ENCODE results near the gene SLBP. TPM values are rescaled to one million over a fixed set of nuclear protein-coding genes. Genes with fewer than 3 reads are reported as not detected.

Gene SLBP
- total RNA-seq, 1 donor from 2014 or later, result 23.5 TPM

DNA sequence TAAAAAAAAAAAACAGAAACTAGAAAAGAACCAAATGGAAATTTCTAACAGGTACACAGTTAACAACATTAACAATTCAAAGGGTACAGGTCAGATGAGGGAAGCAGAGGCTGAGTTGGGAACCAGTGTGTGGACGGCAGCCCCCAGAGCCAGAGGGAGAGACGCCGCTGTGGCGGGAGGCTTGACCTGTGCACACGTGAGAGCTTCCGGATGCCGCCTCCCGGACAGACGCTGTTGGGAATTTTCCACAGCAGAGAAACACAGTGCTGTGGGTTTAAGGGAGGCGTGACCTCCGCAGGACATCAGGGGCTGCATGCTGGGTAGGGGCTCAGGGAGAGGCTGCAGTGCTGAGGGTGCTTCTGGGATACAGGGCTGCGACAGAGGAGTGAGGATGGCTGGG is 31.4 kb upstream of the SLBP start:
- H3K36me3 ChIP-seq (ENCODE audit: control insufficient read depth in 3 of 3, insufficient read depth in 3 of 3, low read length in 3 of 3), result peaks cover 4 to 18% (median 15%) of the 10 kb centered on the region in 3 donors
- H3K4me1 ChIP-seq (ENCODE audit: control insufficient read depth in 3 of 3, insufficient read depth in 3 of 3, low read length in 3 of 3), result peaks cover 0 to 4% (median 0%) of the 10 kb centered on the region in 3 donors
- H3K27ac ChIP-seq (ENCODE audit: low read depth, low read length), result no peak overlapping the region
- H3K9ac ChIP-seq (ENCODE audit: low read depth in 1 of 3, low read length in 3 of 3), result no peak overlapping the region
- peaks cover 0 to 4% (median 4%) of the 10 kb centered on the region in 3 donors for H3K27me3 ChIP-seq (ENCODE audit: control insufficient read depth in 3 of 3, insufficient read depth in 3 of 3, low read length in 3 of 3)
- H3K9me3 ChIP-seq (ENCODE audit: control insufficient read depth in 3 of 3, low read length in 3 of 3), result no peaks in the 10 kb centered on the region
- no peak overlapping the region for H3K4me3 ChIP-seq (ENCODE audit: low read length in 3 of 3)

DNA sequence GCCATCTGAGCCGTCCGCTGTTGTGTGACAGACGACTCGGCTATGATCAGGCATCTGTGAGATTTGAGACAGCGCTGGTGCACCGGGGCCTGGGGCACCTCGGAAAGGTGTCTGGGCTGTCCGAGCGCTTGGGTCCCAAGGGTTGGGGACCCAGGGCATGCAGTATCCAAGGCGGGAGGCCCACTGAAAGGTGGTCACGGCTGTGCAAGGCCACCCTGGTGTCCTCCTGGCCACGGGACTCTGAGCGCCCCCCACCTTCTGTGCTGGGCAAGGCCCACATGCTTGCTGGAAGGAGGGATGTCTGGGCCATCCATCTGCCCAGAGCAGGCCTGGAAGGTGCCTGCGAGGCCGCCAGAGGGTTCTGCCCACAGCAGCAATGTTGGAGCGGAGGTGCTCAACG is 29.1 kb upstream of the SLBP start:
- H3K27me3 ChIP-seq (ENCODE audit: control insufficient read depth in 3 of 3, insufficient read depth in 3 of 3, low read length in 3 of 3), result no peaks in the 10 kb centered on the region
- H3K27ac ChIP-seq (ENCODE audit: low read depth, low read length), result no peak overlapping the region
- no peak overlapping the region for H3K9ac ChIP-seq (ENCODE audit: low read depth in 1 of 3, low read length in 3 of 3)
- H3K4me3 ChIP-seq (ENCODE audit: low read length in 3 of 3), result no peak overlapping the region
- H3K9me3 ChIP-seq (ENCODE audit: control insufficient read depth in 3 of 3, low read length in 3 of 3), result peaks cover 0 to 4% (median 0%) of the 10 kb centered on the region in 3 donors
- no peaks in the 10 kb centered on the region for H3K4me1 ChIP-seq (ENCODE audit: control insufficient read depth in 3 of 3, insufficient read depth in 3 of 3, low read length in 3 of 3)
- H3K36me3 ChIP-seq (ENCODE audit: control insufficient read depth in 3 of 3, insufficient read depth in 3 of 3, low read length in 3 of 3), result peaks cover 13 to 36% (median 31%) of the 10 kb centered on the region in 3 donors

DNA sequence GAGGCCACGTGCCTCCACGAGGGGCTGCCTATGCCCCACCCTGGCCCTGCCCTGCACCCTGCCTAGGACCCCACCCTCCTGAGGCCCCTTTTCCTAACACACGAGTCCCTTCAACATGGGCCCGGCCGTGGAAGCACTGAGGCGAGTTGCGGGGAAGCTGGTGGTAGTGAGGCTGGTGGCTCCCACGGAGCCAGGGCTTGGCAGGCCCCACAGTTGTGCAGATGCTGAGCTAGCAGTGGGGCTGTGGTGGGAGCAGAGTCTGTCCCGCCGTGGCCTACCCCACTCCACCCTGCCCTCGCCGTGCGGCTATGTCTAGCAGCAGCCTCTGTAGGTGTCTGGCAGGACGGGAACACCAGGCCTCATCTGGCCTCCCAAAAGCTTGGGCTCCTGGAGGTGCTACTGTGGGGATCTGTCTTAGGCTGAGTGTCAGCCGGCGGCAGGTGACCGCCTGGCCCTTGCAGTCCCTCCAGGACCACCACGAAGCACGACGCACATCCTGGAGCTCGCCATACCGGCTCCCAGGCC is 28.0 kb upstream of the SLBP start:
- no peaks in the 10 kb centered on the region for H3K27me3 ChIP-seq (ENCODE audit: control insufficient read depth in 3 of 3, insufficient read depth in 3 of 3, low read length in 3 of 3)
- no peaks in the 10 kb centered on the region for H3K4me1 ChIP-seq (ENCODE audit: control insufficient read depth in 3 of 3, insufficient read depth in 3 of 3, low read length in 3 of 3)
- H3K9ac ChIP-seq (ENCODE audit: low read depth in 1 of 3, low read length in 3 of 3), result no peak overlapping the region
- H3K9me3 ChIP-seq (ENCODE audit: control insufficient read depth in 3 of 3, low read length in 3 of 3), result peaks cover 0 to 4% (median 0%) of the 10 kb centered on the region in 3 donors
- no peak overlapping the region for H3K27ac ChIP-seq (ENCODE audit: low read depth, low read length)
- H3K36me3 ChIP-seq (ENCODE audit: control insufficient read depth in 3 of 3, insufficient read depth in 3 of 3, low read length in 3 of 3), result peaks cover 13 to 40% (median 31%) of the 10 kb centered on the region in 3 donors
- H3K4me3 ChIP-seq (ENCODE audit: low read length in 3 of 3), result no peak overlapping the region

DNA sequence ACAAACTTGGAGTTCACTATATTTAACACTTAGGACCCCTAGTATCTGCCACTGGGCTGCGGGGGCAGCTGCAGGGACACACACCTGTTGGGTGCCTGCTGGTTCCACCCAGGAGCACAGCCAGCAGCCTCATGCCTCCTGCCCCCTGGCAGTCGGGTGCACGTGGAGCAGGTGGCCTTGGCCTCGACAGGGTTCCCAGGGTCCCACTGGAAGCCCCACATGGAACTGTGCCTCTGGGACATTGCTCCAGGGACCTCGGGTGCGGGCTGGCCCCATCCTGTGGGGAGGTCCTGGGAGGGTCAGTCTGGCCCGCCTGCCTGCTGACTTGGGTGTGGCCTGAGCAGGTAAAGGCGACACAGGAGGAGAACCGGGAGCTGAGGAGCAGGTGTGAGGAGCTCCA is 27.2 kb upstream of the SLBP start:
- H3K4me3 ChIP-seq (ENCODE audit: low read length in 3 of 3), result no peak overlapping the region
- H3K36me3 ChIP-seq (ENCODE audit: control insufficient read depth in 3 of 3, insufficient read depth in 3 of 3, low read length in 3 of 3), result peaks cover 16 to 40% (median 31%) of the 10 kb centered on the region in 3 donors
- H3K27me3 ChIP-seq (ENCODE audit: control insufficient read depth in 3 of 3, insufficient read depth in 3 of 3, low read length in 3 of 3), result no peaks in the 10 kb centered on the region
- no peaks in the 10 kb centered on the region for H3K4me1 ChIP-seq (ENCODE audit: control insufficient read depth in 3 of 3, insufficient read depth in 3 of 3, low read length in 3 of 3)
- peaks cover 0 to 4% (median 0%) of the 10 kb centered on the region in 3 donors for H3K9me3 ChIP-seq (ENCODE audit: control insufficient read depth in 3 of 3, low read length in 3 of 3)
- H3K27ac ChIP-seq (ENCODE audit: low read depth, low read length), result no peak overlapping the region
- no peak overlapping the region for H3K9ac ChIP-seq (ENCODE audit: low read depth in 1 of 3, low read length in 3 of 3)

- Histone ChIP-seq H3K4me3 (ENCODE audit: low read length in 3 of 3) (no peak overlapping the region), H3K4me1 (ENCODE audit: control insufficient read depth in 3 of 3, insufficient read depth in 3 of 3, low read length in 3 of 3) (no peaks in the 10 kb centered on the region), H3K27ac (ENCODE audit: low read depth, low read length) (no peak overlapping the region), H3K36me3 (ENCODE audit: control insufficient read depth in 3 of 3, insufficient read depth in 3 of 3, low read length in 3 of 3) (peaks cover 16 to 36% (median 31%) of the 10 kb centered on the region in 3 donors), H3K9me3 (ENCODE audit: control insufficient read depth in 3 of 3, low read length in 3 of 3) (peaks cover 0 to 4% (median 0%) of the 10 kb centered on the region in 3 donors), H3K27me3 (ENCODE audit: control insufficient read depth in 3 of 3, insufficient read depth in 3 of 3, low read length in 3 of 3) (no peaks in the 10 kb centered on the region), H3K9ac (ENCODE audit: low read depth in 1 of 3, low read length in 3 of 3) (no peak overlapping the region)
These were observed 26.3 kb upstream of the SLBP start for GRCh38 chr4:1738410-1738809.

DNA sequence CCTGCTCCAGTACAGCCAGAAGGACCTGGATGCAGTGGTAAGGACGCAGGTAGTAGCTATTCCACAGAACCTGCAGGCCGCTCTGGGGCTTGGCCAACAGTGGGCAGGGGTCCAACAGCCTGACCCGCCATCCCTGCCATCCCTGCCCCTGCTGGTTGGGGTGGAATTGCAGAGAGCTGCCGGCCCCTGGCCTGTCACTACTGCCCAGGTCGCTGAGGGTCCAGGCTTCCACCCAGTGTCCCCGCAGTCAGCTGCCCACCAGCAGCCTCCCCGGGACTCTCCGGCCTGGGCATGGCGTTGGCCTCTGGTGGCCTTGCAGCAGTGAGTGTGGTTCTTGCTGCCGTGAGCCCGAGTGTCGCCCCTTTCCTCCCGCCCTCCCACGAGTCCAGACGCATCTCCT is 25.5 kb upstream of the SLBP start:
- Histone ChIP-seq H3K4me1 (ENCODE audit: control insufficient read depth in 3 of 3, insufficient read depth in 3 of 3, low read length in 3 of 3) (no peaks in the 10 kb centered on the region), H3K36me3 (ENCODE audit: control insufficient read depth in 3 of 3, insufficient read depth in 3 of 3, low read length in 3 of 3) (peaks cover 16 to 37% (median 32%) of the 10 kb centered on the region in 3 donors), H3K4me3 (ENCODE audit: low read length in 3 of 3) (no peak overlapping the region), H3K9ac (ENCODE audit: low read depth in 1 of 3, low read length in 3 of 3) (no peak overlapping the region), H3K27ac (ENCODE audit: low read depth, low read length) (no peak overlapping the region), H3K9me3 (ENCODE audit: control insufficient read depth in 3 of 3, low read length in 3 of 3) (peaks cover 0 to 4% (median 0%) of the 10 kb centered on the region in 3 donors), H3K27me3 (ENCODE audit: control insufficient read depth in 3 of 3, insufficient read depth in 3 of 3, low read length in 3 of 3) (no peaks in the 10 kb centered on the region)

DNA sequence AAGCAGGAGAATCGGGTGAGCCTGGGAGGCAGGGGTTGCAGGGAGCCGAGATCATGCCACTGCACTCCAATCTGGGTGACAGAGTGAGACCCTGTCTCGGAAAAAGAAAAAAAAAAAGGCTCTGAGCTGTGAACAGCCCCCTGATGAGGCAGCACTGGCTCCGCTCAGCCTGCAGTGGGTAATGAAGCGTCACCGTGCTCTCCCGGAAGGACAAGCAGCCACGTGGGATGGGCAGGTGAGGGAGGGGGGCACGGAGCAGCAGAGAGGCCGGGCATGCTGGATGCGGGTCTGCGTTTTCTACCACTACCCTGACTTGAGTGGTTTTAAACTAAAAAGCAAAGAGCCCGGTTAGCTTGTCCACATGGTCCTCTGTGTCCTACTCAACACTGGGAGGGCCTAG is 24.7 kb upstream of the SLBP start:
- Histone ChIP-seq H3K36me3 (ENCODE audit: control insufficient read depth in 3 of 3, insufficient read depth in 3 of 3, low read length in 3 of 3) (peaks cover 21 to 37% (median 35%) of the 10 kb centered on the region in 3 donors), H3K27me3 (ENCODE audit: control insufficient read depth in 3 of 3, insufficient read depth in 3 of 3, low read length in 3 of 3) (no peaks in the 10 kb centered on the region), H3K4me3 (ENCODE audit: low read length in 3 of 3) (no peak overlapping the region), H3K4me1 (ENCODE audit: control insufficient read depth in 3 of 3, insufficient read depth in 3 of 3, low read length in 3 of 3) (no peaks in the 10 kb centered on the region), H3K27ac (ENCODE audit: low read depth, low read length) (no peak overlapping the region), H3K9ac (ENCODE audit: low read depth in 1 of 3, low read length in 3 of 3) (no peak overlapping the region), H3K9me3 (ENCODE audit: control insufficient read depth in 3 of 3, low read length in 3 of 3) (peaks cover 0 to 4% (median 0%) of the 10 kb centered on the region in 3 donors)

DNA sequence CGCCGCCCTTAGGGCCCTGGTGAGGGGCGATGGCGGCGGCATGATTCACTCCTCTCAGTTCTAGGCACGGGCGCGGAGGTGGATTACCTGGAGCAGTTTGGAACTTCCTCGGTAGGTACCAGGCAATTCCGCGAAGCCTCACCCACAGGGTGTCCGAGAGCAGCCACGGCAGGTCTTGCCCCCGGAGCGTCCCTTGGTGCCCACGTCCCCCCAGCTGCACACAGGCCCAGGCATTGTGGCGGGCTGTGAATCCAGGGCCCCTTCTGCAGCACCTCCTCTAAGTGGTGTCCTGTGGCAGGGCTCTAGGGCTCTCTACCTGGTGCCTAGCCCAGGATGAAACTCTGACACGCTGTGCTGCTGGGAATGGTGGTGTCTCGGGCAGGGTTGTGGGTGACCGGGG is 23.1 kb upstream of the SLBP start:
- H3K4me3 ChIP-seq (ENCODE audit: low read length in 3 of 3), result no peak overlapping the region
- H3K36me3 ChIP-seq (ENCODE audit: control insufficient read depth in 3 of 3, insufficient read depth in 3 of 3, low read length in 3 of 3), result peaks cover 22 to 41% (median 32%) of the 10 kb centered on the region in 3 donors
- no peaks in the 10 kb centered on the region for H3K4me1 ChIP-seq (ENCODE audit: control insufficient read depth in 3 of 3, insufficient read depth in 3 of 3, low read length in 3 of 3)
- no peak overlapping the region for H3K27ac ChIP-seq (ENCODE audit: low read depth, low read length)
- no peak overlapping the region for H3K9ac ChIP-seq (ENCODE audit: low read depth in 1 of 3, low read length in 3 of 3)
- H3K27me3 ChIP-seq (ENCODE audit: control insufficient read depth in 3 of 3, insufficient read depth in 3 of 3, low read length in 3 of 3), result no peaks in the 10 kb centered on the region
- H3K9me3 ChIP-seq (ENCODE audit: control insufficient read depth in 3 of 3, low read length in 3 of 3), result peaks cover 0 to 4% (median 0%) of the 10 kb centered on the region in 3 donors

- Histone ChIP-seq H3K4me3 (ENCODE audit: low read length in 3 of 3) (no peak overlapping the region), H3K9ac (ENCODE audit: low read depth in 1 of 3, low read length in 3 of 3) (no peak overlapping the region), H3K27me3 (ENCODE audit: control insufficient read depth in 3 of 3, insufficient read depth in 3 of 3, low read length in 3 of 3) (no peaks in the 10 kb centered on the region), H3K9me3 (ENCODE audit: control insufficient read depth in 3 of 3, low read length in 3 of 3) (peaks cover 0 to under 1% (median 0%) of the 10 kb centered on the region in 3 donors), H3K36me3 (ENCODE audit: control insufficient read depth in 3 of 3, insufficient read depth in 3 of 3, low read length in 3 of 3) (peaks cover 18 to 44% (median 23%) of the 10 kb centered on the region in 3 donors), H3K4me1 (ENCODE audit: control insufficient read depth in 3 of 3, insufficient read depth in 3 of 3, low read length in 3 of 3) (peaks cover 7 to 16% (median 12%) of the 10 kb centered on the region in 3 donors), H3K27ac (ENCODE audit: low read depth, low read length) (no peak overlapping the region)
These were observed 20.8 kb upstream of the SLBP start for GRCh38 chr4:1732911-1733310.

DNA sequence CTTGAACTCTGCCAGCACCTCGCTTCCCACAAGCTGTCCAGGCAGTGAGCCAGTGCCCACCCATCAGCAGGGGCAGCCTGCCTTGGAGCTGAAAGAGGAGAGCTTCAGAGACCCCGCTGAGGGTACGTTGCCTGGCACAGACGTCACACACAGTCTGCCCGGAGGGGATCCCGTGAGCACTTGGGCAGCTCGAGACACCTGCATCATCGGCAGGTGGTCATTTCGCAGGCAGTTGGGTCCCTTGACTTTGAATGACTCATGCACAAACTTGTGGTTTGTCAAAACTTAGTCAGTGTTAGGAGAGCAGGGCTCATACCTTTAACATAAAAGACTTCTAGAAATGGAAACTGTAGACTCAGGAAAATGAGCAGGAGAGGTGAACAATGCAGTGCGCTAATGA is 19.1 kb upstream of the SLBP start:
- H3K27me3 ChIP-seq (ENCODE audit: control insufficient read depth in 3 of 3, insufficient read depth in 3 of 3, low read length in 3 of 3), result no peaks in the 10 kb centered on the region
- no peak overlapping the region for H3K4me3 ChIP-seq (ENCODE audit: low read length in 3 of 3)
- H3K4me1 ChIP-seq (ENCODE audit: control insufficient read depth in 3 of 3, insufficient read depth in 3 of 3, low read length in 3 of 3), result peaks cover 11 to 23% (median 18%) of the 10 kb centered on the region in 3 donors
- no peak overlapping the region for H3K9ac ChIP-seq (ENCODE audit: low read depth in 1 of 3, low read length in 3 of 3)
- no peak overlapping the region for H3K27ac ChIP-seq (ENCODE audit: low read depth, low read length)
- H3K36me3 ChIP-seq (ENCODE audit: control insufficient read depth in 3 of 3, insufficient read depth in 3 of 3, low read length in 3 of 3), result peaks cover 12 to 36% (median 13%) of the 10 kb centered on the region in 3 donors
- H3K9me3 ChIP-seq (ENCODE audit: control insufficient read depth in 3 of 3, low read length in 3 of 3), result no peaks in the 10 kb centered on the region
